WI38 (cell line): ENCODE results near the gene GPR26.

Experiments used
- H3K4me3 ChIP-seq: 2 replicates; pipeline ENCODE4 v1.5.1; 2011; ENCODE audit warnings: low read depth, mild to moderate bottlenecking, control low read depth, low read length
- CTCF ChIP-seq: IDR thresholded peaks from 2 replicates; pipeline ENCODE4 v1.5.1; 2012; ENCODE audit warnings: low read depth, mild to moderate bottlenecking, control low read depth, low read length

The GPR26 gene

GRCh38 chr10:123624086-123624485 is 42.1 kb upstream of the GPR26 start:
- no peak for TF ChIP-seq CTCF
- no peak overlapping the region for H3K4me3 ChIP-seq

- no peak overlapping the region for H3K4me3 ChIP-seq
- no peak for TF ChIP-seq CTCF
Measured at GRCh38 chr10:123633106-123633505, 33.0 kb upstream of the GPR26 start.

- no peak for TF ChIP-seq CTCF
- no peak overlapping the region for H3K4me3 ChIP-seq
Measured at GRCh38 chr10:123633636-123634035, 32.5 kb upstream of the GPR26 start.

- no peak for TF ChIP-seq CTCF
- H3K4me3 ChIP-seq: no peak overlapping the region
Measured at GRCh38 chr10:123634221-123634620, 31.9 kb upstream of the GPR26 start.

GRCh38 chr10:123635131-123635530 is 31.0 kb upstream of the GPR26 start:
- no peak overlapping the region for H3K4me3 ChIP-seq

GRCh38 chr10:123635745-123636144 is 30.4 kb upstream of the GPR26 start:
- no peak for TF ChIP-seq CTCF

More at GRCh38 chr10:123635131-123635530, 31.0 kb upstream of the GPR26 start:
- TF ChIP-seq CTCF: no peak

GRCh38 chr10:123636598-123637325 is 29.4 kb upstream of the GPR26 start:
- no peak for TF ChIP-seq CTCF
- no peak overlapping the region for H3K4me3 ChIP-seq

More at GRCh38 chr10:123635745-123636144, 30.4 kb upstream of the GPR26 start:
- no peak overlapping the region for H3K4me3 ChIP-seq
